ENCODE results near the gene RAB11FIP4. TPM values are rescaled to one million over a fixed set of nuclear protein-coding genes. Genes with fewer than 3 reads are reported as not detected.

RAB11FIP4 gene
- total and polyA plus RNA-seq, 10 of the 15 experiments (the other 5 are each of a cell fraction or from before 2014, with no cell fraction given) = 1.4 to 27.0 (median 17.6) TPM

GRCh38 chr17:31415004-31415454 is 23.6 kb downstream of the RAB11FIP4 start:
- TF ChIP-seq, protein P1, sequence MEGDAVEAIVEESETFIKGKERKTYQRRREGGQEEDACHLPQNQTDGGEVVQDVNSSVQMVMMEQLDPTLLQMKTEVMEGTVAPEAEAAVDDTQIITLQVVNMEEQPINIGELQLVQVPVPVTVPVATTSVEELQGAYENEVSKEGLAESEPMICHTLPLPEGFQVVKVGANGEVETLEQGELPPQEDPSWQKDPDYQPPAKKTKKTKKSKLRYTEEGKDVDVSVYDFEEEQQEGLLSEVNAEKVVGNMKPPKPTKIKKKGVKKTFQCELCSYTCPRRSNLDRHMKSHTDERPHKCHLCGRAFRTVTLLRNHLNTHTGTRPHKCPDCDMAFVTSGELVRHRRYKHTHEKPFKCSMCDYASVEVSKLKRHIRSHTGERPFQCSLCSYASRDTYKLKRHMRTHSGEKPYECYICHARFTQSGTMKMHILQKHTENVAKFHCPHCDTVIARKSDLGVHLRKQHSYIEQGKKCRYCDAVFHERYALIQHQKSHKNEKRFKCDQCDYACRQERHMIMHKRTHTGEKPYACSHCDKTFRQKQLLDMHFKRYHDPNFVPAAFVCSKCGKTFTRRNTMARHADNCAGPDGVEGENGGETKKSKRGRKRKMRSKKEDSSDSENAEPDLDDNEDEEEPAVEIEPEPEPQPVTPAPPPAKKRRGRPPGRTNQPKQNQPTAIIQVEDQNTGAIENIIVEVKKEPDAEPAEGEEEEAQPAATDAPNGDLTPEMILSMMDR (IDR thresholded peaks at IDR 0.05 in 2 of 3, conservative IDR thresholded peaks at IDR 0.05 in 1 of 3; ENCODE audit: control insufficient read depth in 2 of 3, extremely low read depth in 1 of 3, insufficient read depth in 1 of 3, low read depth in 3 of 3, low read length in 3 of 3) = 0 out of 6 replicates have a peak, but pooled peaks of 1 of the 3 experiments have one; percentile 4
- TF ChIP-seq NR2F1 (conservative IDR thresholded peaks at IDR 0.05) (no peak), REST (IDR thresholded peaks at IDR 0.05; ENCODE audit: low read depth, low read length) (no peak)
- 8% methylated on average over 7 of the region's 7 CpGs for WGBS (ENCODE audit: insufficient coverage, insufficient replicate concordance, low lambda C conversion rate, missing lambda C conversion rate)
- H3K27ac ChIP-seq (ENCODE audit: control insufficient read depth, insufficient read depth) = no peak overlapping the region
- no peak overlapping the region for H2AFZ ChIP-seq (ENCODE audit: control insufficient read depth, low read depth, low read length)
- no peaks in the 10 kb centered on the region for H3K9me3 ChIP-seq (replicated peaks; ENCODE audit: control insufficient read depth, insufficient read depth, low read length)
- no peak for ATAC-seq
- H3K4me1 ChIP-seq (ENCODE audit: control insufficient read depth, insufficient read depth, low read length) = no peaks in the 10 kb centered on the region
- H3K36me3 ChIP-seq (ENCODE audit: control insufficient read depth in 2 of 2, insufficient read depth in 2 of 2, low read length in 1 of 2) = no peaks in the 10 kb centered on the region
- FAIRE-seq = no peak
- no peak overlapping the region for H3K4me2 ChIP-seq (ENCODE audit: control insufficient read depth, insufficient read depth)
- SMC1A ChIA-PET (ENCODE audit: uncharacterized antibody, unreplicated experiment) = no interaction called here
- in situ Hi-C loops (cut with MboI) = no loop called here
- H3K4me3 ChIP-seq = no peak overlapping the region
- no peaks in the 10 kb centered on the region for H4K20me1 ChIP-seq (ENCODE audit: control insufficient read depth, insufficient read depth)
- intact Hi-C loops (cut with micrococcal nuclease; ENCODE audit: unreplicated experiment) = no loop called here
- RAD21 ChIA-PET (ENCODE audit: unreplicated experiment) = no interaction called here
- no peak for DNase-seq (ENCODE audit: low read depth, low spot score)
- no TSS peak for BruUV-seq (replicated peaks)
- H3K27me3 ChIP-seq (replicated peaks in 1 of 2; ENCODE audit: control insufficient read depth in 2 of 2, insufficient read depth in 2 of 2, low read length in 1 of 2) = no peaks in the 10 kb centered on the region
- CTCF ChIA-PET = no interaction called here
- H3K79me2 ChIP-seq (ENCODE audit: control insufficient read depth, insufficient read depth, low read length) = no peaks in the 10 kb centered on the region
- no peak overlapping the region for H3K9ac ChIP-seq (ENCODE audit: control insufficient read depth, insufficient read depth, low read length)
- POLR2A ChIA-PET = no interaction called here
